ENCODE data around the gene ZNF221.
A peak's percentile ranks its signal among the peaks of the same experiment; 100 is the strongest.

ZNF221 gene

DNA sequence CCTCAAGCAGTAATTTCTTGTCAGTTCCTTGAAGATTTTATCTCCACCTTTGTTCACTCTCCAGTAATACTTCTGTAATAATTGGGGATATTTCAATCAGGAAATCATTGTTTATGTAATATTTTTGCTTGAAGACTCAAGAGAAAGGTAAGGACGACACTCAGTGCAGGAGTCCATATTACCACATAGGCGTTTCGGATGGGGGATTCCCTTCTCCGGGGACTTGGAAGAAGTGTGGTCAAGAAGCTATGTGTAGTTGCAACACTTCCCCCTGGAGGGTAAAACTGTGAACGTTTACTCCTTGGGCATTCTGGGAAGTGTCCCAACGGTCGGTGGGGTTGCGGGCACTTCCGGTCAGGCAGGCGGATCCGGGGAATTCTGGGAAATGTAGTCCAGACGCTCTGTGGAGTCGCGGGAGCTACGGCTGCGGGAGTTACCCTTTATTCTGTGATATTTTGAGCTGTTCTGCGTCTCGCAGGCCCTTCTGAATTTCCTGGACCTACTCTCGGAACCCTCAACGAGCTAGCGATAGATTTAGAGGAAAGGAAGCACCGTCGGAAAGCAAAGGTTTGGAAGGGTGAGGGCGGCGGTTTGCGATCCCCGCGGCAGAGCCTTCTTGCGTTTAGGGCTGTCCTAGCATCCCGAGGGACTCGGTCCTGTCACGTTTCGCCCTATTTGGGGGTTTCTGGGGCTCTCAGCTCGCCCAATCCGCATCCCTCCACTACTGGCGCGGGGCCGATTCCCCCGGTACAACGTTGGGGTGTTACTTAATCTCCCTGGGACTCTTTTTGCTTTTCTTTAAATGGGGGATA, at the start of gene ZNF221:
Gene ZNF221 (plus strand): TSS at position 395 of the 812 bp plus-strand sequence. CDS start 11,499 bp downstream, outside the sequence.
- in situ Hi-C loops (cut with HindIII; ENCODE audit: low sequenced_read_pairs), result no loop called here
- DNase-seq (ENCODE audit: low read depth), result peak; percentile 98
- peak within 1 kb of the TSS; percentile 68 for H3K4me3 ChIP-seq (ENCODE audit: low read depth, low read length)
- TF ChIP-seq, protein P1, sequence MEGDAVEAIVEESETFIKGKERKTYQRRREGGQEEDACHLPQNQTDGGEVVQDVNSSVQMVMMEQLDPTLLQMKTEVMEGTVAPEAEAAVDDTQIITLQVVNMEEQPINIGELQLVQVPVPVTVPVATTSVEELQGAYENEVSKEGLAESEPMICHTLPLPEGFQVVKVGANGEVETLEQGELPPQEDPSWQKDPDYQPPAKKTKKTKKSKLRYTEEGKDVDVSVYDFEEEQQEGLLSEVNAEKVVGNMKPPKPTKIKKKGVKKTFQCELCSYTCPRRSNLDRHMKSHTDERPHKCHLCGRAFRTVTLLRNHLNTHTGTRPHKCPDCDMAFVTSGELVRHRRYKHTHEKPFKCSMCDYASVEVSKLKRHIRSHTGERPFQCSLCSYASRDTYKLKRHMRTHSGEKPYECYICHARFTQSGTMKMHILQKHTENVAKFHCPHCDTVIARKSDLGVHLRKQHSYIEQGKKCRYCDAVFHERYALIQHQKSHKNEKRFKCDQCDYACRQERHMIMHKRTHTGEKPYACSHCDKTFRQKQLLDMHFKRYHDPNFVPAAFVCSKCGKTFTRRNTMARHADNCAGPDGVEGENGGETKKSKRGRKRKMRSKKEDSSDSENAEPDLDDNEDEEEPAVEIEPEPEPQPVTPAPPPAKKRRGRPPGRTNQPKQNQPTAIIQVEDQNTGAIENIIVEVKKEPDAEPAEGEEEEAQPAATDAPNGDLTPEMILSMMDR (IDR thresholded peaks at IDR 0.05; ENCODE audit: low read depth, low read length, missing control alignments), result peak; percentile 56

- in situ Hi-C loops (cut with HindIII; ENCODE audit: low sequenced_read_pairs), result no loop called here
- H3K4me3 ChIP-seq (ENCODE audit: low read depth, low read length), result peak overlapping the region; percentile 65
- peak; percentile 64 for DNase-seq (ENCODE audit: low read depth)
- TF ChIP-seq, protein P1 (IDR thresholded peaks at IDR 0.05; ENCODE audit: low read depth, low read length, missing control alignments), result no peak
These were observed 49.3 kb upstream of the ZNF221 start for GRCh38 chr19:43901395-43902390.

- in situ Hi-C loops (cut with HindIII; ENCODE audit: low sequenced_read_pairs), result no loop called here
- DNase-seq (ENCODE audit: low read depth), result no peak
- TF ChIP-seq, protein P1 (IDR thresholded peaks at IDR 0.05; ENCODE audit: low read depth, low read length, missing control alignments), result no peak
- H3K4me3 ChIP-seq (ENCODE audit: low read depth, low read length), result no peak overlapping the region
These were observed 48.6 kb upstream of the ZNF221 start for GRCh38 chr19:43902399-43902798.

- H3K4me3 ChIP-seq (ENCODE audit: low read depth, low read length), result no peak overlapping the region
- TF ChIP-seq, protein P1 (IDR thresholded peaks at IDR 0.05; ENCODE audit: low read depth, low read length, missing control alignments), result no peak
- in situ Hi-C loops (cut with HindIII; ENCODE audit: low sequenced_read_pairs), result loop anchor here (5.0 kb wide), 1 partner anchor 56 kb away; no protein-coding TSS in a partner anchor
- no peak for DNase-seq (ENCODE audit: low read depth)
These were observed 45.1 kb upstream of the ZNF221 start for GRCh38 chr19:43905897-43906296.

DNA sequence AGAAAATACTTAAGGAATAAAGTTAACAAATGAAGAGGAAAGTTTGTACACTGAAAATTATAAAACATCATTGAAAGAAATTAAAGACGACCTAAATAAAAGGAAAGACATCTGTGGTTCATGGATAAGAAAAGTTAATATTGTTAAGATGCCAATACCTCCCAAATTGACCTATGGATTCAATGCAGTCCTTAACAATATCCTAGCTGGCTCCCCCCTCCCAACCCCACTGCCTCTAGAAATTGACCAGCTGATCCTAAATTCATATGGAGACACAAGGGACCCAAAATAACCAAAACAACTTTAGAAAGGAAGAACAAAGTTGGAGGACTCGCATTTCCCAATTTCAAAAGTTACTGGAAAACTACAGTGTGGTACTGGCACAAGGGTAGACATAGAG, 44.3 kb upstream of the ZNF221 start:
- H3K4me3 ChIP-seq (ENCODE audit: low read depth, low read length), result no peak overlapping the region
- no peak for DNase-seq (ENCODE audit: low read depth)
- in situ Hi-C loops (cut with HindIII; ENCODE audit: low sequenced_read_pairs), result loop anchor here (5.0 kb wide), 1 partner anchor 56 kb away; no protein-coding TSS in a partner anchor
- TF ChIP-seq, protein P1 (IDR thresholded peaks at IDR 0.05; ENCODE audit: low read depth, low read length, missing control alignments), result no peak

DNA sequence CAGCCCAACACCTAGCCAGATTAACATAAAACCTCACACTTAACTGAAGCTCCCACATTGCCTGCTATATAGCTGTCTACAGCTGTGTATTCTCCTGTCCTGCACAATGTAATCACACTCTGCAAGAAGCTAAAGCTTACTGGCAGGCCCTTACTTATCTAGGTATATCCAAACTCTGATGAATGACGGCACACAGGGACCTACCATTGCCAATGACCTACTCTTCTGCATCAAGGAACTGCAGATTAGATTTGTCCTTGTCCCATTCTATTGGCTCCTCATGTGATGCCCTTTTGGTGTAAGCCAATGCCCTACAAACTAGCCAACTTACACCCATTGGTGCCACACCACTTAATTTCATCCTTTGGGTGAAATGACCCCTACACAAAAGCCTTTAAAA, 42.4 kb upstream of the ZNF221 start:
- DNase-seq (ENCODE audit: low read depth), result no peak
- H3K4me3 ChIP-seq (ENCODE audit: low read depth, low read length), result no peak overlapping the region
- in situ Hi-C loops (cut with HindIII; ENCODE audit: low sequenced_read_pairs), result loop anchor here (5.0 kb wide), 1 partner anchor 54 kb away; no protein-coding TSS in a partner anchor
- TF ChIP-seq, protein P1 (IDR thresholded peaks at IDR 0.05; ENCODE audit: low read depth, low read length, missing control alignments), result no peak
